ENCODE measurements around the gene FAM168B.

FAM168B gene

DNA sequence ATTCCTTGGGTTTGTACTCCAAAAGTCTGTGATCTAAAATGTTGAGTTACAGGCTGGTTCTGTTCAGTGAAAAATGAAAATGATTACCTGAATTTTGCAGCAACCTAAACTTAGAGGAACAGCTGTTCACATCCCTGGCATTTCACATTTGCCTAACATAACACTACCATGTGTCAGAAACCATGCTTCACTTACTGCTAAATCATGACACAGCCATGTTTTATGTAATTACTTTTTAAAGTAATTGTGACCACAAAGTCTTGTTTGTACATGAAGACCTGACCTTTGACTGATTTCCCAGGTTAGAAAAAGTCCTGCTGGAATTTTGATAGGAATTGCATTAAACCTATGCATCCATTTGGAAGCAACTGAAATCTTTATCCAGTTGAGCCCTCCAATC lies 79.1 kb downstream of the FAM168B start:
- no peak for DNase-seq

GRCh38 chr2:131011486-131011885 lies 81.8 kb downstream of the FAM168B start:
- no peak for DNase-seq

DNA sequence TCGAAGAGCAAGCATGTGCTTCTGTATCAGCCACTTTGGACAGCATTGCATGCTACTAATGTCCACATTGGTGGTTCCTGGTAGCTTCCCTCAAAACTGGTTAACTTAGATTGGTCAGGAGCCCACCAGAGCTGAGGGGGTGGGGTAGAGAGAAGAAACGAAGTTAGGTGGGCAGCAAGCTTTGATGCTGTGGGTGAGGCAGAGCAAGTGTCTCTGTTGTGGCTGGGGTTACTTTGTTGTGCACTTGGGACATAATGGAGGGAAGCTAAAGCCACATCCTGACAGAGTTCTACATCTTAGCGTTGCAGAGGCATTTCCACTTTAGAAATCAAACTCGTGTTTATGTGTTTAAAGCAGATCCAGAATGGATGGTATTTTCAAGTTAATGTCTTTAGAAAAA lies 82.7 kb downstream of the FAM168B start:
- DNase-seq, result no peak

GRCh38 chr2:131009713-131010475 lies 83.4 kb downstream of the FAM168B start:
- DNase-seq, result no peak

- no peak for DNase-seq
Measured at GRCh38 chr2:131008967-131009366, 84.3 kb downstream of the FAM168B start.

GRCh38 chr2:131006561-131006960 lies 86.7 kb downstream of the FAM168B start:
- no peak for DNase-seq

DNA sequence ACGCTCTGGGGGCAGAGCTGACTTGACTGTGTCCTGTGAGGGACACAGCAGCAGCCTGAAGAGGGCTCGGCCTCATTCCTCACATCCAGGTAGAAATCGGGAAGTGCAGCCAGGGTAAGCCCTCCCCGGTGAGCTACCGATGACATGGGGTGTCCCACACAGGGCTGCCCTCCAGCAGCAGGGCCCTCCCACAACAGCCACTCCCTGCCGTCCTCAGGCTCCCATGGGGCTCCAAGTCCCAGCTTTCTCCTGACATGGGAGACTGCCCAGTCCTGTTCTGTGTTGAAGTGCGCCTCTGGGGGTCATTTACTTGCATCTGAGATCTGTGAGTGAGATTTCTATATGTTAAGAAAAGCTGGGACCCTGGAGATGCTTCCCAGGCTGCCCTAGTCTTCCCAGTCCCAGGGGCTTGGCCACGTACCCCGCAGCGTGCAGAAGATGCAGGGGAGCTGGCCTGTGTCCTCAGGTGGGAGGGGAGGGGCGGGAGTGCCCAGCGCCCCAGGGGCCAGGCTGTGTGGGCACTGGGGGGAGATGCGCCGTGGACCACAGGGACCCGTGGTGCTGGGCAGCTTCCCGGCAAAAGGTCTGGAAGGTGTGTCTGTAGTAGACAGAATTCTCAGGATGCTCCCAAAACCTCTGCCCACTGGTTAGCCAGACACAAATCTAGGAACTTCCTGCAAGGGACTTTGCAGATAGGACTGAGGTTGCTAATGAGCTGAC lies 87.9 kb downstream of the FAM168B start:
- DNase-seq, result no peak

GRCh38 chr2:131004446-131005209 lies 88.6 kb downstream of the FAM168B start:
- no peak for DNase-seq

DNA sequence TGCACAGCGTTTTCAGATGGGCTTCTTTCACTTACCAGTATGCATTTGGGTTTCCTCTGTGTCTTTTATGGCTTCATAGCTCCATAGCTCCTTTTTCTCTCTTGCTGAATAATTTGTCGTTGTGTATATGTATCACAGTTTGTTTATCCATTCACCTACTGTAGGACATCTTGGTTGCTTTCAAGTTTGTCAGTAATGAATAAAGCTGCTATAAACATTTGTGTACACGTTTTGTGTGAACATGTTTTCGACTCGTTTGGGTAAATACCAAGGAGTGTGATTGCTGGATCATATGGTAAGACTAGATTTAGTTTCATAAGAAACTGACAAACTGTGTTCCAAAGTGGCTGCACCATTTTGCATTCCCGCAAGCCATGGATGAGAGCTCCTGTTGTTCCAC lies 94.7 kb downstream of the FAM168B start:
- no peak for DNase-seq

All from activated CD4-positive, alpha-beta T cell treated with anti-CD3 and anti-CD28 coated beads, Interleukin-10, Interleukin-2, amounts not matched to agents 100 ng/mL and 50 ng/mL, durations not matched to agents 16 hours and 8 hours (primary cell).